ENCODE data around the gene NRG3.

NRG3 gene

DNA sequence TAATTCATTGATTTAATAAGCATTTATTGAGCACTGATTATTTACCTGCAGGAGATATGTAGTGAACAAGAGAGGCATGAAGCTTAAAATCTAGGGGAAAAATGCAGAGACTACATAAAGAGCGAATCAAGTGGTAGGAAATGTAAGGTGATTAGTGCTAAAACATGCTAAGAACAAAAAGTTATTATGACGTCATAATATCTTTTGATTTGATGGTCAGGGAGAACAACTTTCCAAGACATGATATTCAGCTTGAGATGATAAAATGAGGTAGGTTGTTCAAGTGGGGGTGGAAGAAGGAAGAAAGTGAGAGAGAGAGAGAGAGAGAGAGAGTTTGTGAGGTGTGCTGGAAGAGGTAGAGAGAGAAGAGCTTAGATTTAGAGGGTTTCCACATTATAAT, 317.7 kb downstream of the NRG3 start:
- no peak overlapping the region for H3K27ac Mint-ChIP-seq
- H3K9me3 Mint-ChIP-seq = no peaks in the 10 kb centered on the region
- H3K4me1 Mint-ChIP-seq = peaks cover 6% of the 10 kb centered on the region
- peaks cover 3% of the 10 kb centered on the region for H3K36me3 Mint-ChIP-seq (ENCODE audit: low read depth)
- H3K4me3 Mint-ChIP-seq = no peak overlapping the region
- no peak for TF ChIP-seq CTCF (IDR thresholded peaks at IDR 0.05; ENCODE audit: unreplicated experiment in 3 of 3)
- no peaks in the 10 kb centered on the region for H3K27me3 Mint-ChIP-seq (ENCODE audit: low read depth)

- Mint-ChIP-seq H3K4me1 (peaks cover 6% of the 10 kb centered on the region), H3K36me3 (ENCODE audit: low read depth) (peaks cover 3% of the 10 kb centered on the region), H3K27me3 (ENCODE audit: low read depth) (no peaks in the 10 kb centered on the region)
These were observed 319.4 kb downstream of the NRG3 start for GRCh38 chr10:82194419-82194818.

DNA sequence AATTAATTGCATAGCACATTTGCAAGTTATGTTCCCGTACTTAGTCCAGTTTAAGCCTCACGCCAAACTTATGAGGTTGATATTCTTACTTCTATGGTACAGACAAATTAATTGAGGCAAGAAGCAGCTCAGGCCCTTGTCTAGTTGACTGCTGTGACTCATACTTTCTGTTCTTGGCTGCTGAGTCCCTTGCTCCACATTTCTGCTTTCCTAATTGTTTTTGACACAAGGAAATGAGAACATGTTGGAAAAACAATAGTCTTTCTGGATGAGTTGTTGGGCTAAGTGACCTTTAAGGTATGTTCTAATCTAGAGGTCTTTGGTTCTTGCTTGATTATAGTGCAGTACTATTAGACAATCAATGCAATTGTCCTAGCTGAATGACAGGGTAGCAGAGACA, 331.8 kb downstream of the NRG3 start:
- H3K9me3 Mint-ChIP-seq = no peaks in the 10 kb centered on the region
- H3K27ac Mint-ChIP-seq = no peak overlapping the region
- no peak for TF ChIP-seq CTCF (IDR thresholded peaks at IDR 0.05; ENCODE audit: unreplicated experiment in 3 of 3)
- H3K4me1 Mint-ChIP-seq = peaks cover 12% of the 10 kb centered on the region
- no peak overlapping the region for H3K4me3 Mint-ChIP-seq
- no peaks in the 10 kb centered on the region for H3K36me3 Mint-ChIP-seq (ENCODE audit: low read depth)
- no peaks in the 10 kb centered on the region for H3K27me3 Mint-ChIP-seq (ENCODE audit: low read depth)

More at GRCh38 chr10:82194419-82194818, 319.4 kb downstream of the NRG3 start:
- Mint-ChIP-seq H3K27ac (no peak overlapping the region), H3K9me3 (no peaks in the 10 kb centered on the region), H3K4me3 (no peak overlapping the region)
- TF ChIP-seq CTCF (IDR thresholded peaks at IDR 0.05; ENCODE audit: unreplicated experiment in 3 of 3) = no peak

DNA sequence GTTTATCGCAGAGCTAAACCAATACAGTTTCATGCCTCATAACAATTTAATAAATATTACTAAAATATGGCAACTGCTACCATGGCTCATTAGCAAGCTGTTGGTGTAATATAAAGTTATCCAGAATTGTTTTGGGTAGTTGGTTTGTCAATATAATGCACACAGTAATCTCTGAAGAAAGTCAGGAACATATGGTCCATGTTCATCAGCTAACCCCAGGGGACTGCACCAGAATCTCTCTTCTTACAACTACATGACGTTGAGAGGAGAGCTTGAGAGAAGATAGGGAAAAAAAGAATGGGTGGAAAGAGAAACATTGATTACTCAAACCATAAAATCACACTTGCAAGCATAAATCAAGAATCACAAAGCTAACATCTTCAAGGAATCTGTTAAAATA, 333.7 kb downstream of the NRG3 start:
- Mint-ChIP-seq H3K4me1 (peaks cover 12% of the 10 kb centered on the region), H3K27ac (no peak overlapping the region)

DNA sequence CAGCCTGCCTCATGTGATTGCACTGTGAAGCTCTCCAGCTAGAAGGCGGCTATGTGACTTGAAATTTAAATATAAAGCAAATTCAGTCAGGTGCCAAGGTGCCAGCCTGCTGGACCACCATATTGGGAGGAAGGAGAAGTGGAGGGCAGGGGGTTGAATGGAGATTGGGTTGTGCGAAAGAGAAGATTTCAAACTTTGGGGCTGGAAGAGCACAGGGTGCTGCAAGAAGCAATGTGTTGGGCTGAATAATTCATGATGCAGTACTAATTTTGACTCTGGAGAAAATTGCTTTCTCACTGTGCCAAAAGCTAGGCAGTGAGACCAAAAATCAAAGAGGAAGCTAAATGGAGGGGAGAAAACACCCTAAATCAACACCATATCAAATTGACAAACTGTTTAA, 335.3 kb downstream of the NRG3 start:
- Mint-ChIP-seq H3K27me3 (ENCODE audit: low read depth) (no peaks in the 10 kb centered on the region), H3K36me3 (ENCODE audit: low read depth) (no peaks in the 10 kb centered on the region), H3K9me3 (no peaks in the 10 kb centered on the region), H3K27ac (no peak overlapping the region), H3K4me1 (peaks cover 12% of the 10 kb centered on the region), H3K4me3 (no peak overlapping the region)
- no peak for TF ChIP-seq CTCF (IDR thresholded peaks at IDR 0.05; ENCODE audit: unreplicated experiment in 3 of 3)

More for the DNA sequence above, 333.7 kb downstream of the NRG3 start:
- no peak for TF ChIP-seq CTCF (IDR thresholded peaks at IDR 0.05; ENCODE audit: unreplicated experiment in 3 of 3)
- Mint-ChIP-seq H3K9me3 (no peaks in the 10 kb centered on the region), H3K4me3 (no peak overlapping the region), H3K27me3 (ENCODE audit: low read depth) (no peaks in the 10 kb centered on the region), H3K36me3 (ENCODE audit: low read depth) (no peaks in the 10 kb centered on the region)

GRCh38 chr10:82211346-82211745, 336.4 kb downstream of the NRG3 start:
- H3K9me3 Mint-ChIP-seq = no peaks in the 10 kb centered on the region
- H3K27ac Mint-ChIP-seq = no peak overlapping the region
- TF ChIP-seq CTCF (IDR thresholded peaks at IDR 0.05; ENCODE audit: unreplicated experiment in 3 of 3) = no peak
- H3K4me3 Mint-ChIP-seq = no peak overlapping the region
- H3K36me3 Mint-ChIP-seq (ENCODE audit: low read depth) = no peaks in the 10 kb centered on the region
- H3K4me1 Mint-ChIP-seq = peaks cover 12% of the 10 kb centered on the region
- H3K27me3 Mint-ChIP-seq (ENCODE audit: low read depth) = no peaks in the 10 kb centered on the region
